ENCODE measurements around the gene LRRC36. TPM values are rescaled to one million over a fixed set of nuclear protein-coding genes. Genes with fewer than 3 reads are reported as not detected.
A peak's percentile ranks its signal among the peaks of the same experiment; 100 is the strongest.

The LRRC36 gene
- total and polyA plus RNA-seq, 2 of the 13 experiments (the other 11 are each of a cell fraction or from before 2014, with no cell fraction given) = 0.12 to 0.15 TPM

DNA sequence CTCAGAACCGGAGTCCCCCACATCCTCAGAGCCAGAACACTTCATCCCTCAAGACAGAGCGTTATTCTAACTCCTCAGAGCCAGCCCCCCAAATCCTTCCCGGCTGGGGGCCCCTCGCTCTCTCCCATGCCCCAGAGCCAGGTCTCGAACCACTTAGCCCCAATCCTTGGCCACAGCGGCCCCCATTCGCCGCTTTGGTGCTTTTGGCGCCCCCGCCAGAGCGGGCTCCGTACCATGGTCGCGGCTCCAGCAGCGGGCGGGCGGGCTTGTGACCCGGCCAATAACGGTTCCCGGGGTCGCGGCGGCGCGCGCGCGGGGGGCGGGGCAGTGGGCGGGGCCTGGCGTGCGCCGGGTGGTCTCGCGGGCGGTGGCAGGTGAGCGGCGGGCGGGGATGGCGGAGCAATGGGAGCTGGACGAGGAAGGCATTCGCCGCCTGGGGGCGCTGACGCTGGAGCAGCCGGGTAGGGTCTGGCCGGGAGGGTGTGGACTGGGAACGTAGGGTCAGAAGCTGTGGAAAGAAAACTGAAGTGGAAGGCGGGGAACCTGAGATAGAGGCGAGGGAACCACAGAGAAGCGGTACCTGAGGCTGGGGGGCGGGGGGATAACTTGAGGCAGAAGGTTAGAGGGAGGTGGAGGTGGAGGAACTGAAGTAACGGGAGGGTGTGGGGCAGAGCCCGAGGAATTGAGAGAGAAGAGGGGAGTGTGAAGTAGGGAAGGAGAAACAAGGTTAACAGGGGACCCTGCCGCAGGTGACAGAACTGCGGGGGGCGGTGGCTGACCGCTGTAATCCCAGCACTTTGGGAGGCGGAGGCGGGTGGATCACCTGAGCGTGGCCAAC, at the start of gene LRRC36, which contains the start of gene KCTD19 (continued):
- TF ChIP-seq, protein P1, sequence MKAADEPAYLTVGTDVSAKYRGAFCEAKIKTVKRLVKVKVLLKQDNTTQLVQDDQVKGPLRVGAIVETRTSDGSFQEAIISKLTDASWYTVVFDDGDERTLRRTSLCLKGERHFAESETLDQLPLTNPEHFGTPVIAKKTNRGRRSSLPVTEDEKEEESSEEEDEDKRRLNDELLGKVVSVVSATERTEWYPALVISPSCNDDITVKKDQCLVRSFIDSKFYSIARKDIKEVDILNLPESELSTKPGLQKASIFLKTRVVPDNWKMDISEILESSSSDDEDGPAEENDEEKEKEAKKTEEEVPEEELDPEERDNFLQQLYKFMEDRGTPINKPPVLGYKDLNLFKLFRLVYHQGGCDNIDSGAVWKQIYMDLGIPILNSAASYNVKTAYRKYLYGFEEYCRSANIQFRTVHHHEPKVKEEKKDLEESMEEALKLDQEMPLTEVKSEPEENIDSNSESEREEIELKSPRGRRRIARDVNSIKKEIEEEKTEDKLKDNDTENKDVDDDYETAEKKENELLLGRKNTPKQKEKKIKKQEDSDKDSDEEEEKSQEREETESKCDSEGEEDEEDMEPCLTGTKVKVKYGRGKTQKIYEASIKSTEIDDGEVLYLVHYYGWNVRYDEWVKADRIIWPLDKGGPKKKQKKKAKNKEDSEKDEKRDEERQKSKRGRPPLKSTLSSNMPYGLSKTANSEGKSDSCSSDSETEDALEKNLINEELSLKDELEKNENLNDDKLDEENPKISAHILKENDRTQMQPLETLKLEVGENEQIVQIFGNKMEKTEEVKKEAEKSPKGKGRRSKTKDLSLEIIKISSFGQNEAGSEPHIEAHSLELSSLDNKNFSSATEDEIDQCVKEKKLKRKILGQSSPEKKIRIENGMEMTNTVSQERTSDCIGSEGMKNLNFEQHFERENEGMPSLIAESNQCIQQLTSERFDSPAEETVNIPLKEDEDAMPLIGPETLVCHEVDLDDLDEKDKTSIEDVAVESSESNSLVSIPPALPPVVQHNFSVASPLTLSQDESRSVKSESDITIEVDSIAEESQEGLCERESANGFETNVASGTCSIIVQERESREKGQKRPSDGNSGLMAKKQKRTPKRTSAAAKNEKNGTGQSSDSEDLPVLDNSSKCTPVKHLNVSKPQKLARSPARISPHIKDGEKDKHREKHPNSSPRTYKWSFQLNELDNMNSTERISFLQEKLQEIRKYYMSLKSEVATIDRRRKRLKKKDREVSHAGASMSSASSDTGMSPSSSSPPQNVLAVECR (CRISPR knock-in tag; IDR thresholded peaks at IDR 0.05; ENCODE audit: borderline replicate concordance) = peak; percentile 40; the same call in 1 of the 2 replicates
- TF ChIP-seq ZNF260 (CRISPR knock-in tag; IDR thresholded peaks at IDR 0.05; ENCODE audit: borderline replicate concordance, low read depth) (no peak), ZNF761 (CRISPR knock-in tag; conservative IDR thresholded peaks at IDR 0.05) (peak; percentile 84; the same call in 1 of the 2 replicates), SP4 (CRISPR knock-in tag; IDR thresholded peaks at IDR 0.05) (peak; percentile 92), ZNF318 (CRISPR knock-in tag; IDR thresholded peaks at IDR 0.05) (no peak), ZNF331 (CRISPR knock-in tag; IDR thresholded peaks at IDR 0.05) (peak; percentile 30; the same call in 1 of the 2 replicates), HDAC2 (CRISPR knock-in tag; IDR thresholded peaks at IDR 0.05) (no peak), EED (CRISPR knock-in tag; IDR thresholded peaks at IDR 0.05) (no peak), HNRNPUL1 (IDR thresholded peaks at IDR 0.05; ENCODE audit: low read depth, low read length) (no peak), ZNF253 (CRISPR knock-in tag; IDR thresholded peaks at IDR 0.05; ENCODE audit: borderline replicate concordance) (no peak)
